Lung (tissue), 12 donors: Measurements from ENCODE around the gene ANKUB1. TPM values are rescaled to one million over a fixed set of nuclear protein-coding genes. Genes with fewer than 3 reads are reported as not detected.
A peak's percentile ranks its signal among the peaks of the same experiment; 100 is the strongest.

ENCODE experiments used
- ATAC-seq: fragments of 200-7000 bp; cut with Tn5 transposase; one replicate; pipeline ENCODE4 v1.9.1; 2020; ENCODE audit warnings: moderate number of reproducible peaks; ENCODE audit not compliant: insufficient read depth, low FRiP score
- DNase-seq, 3 donors: peaks; one replicate each; pipeline ENCODE4 v3.0.0-alpha.2; 2013 to 2017
- H3K27ac ChIP-seq, 2 donors: one replicate each; pipeline ENCODE4 v1.5.1; 2013; ENCODE audit warnings: mild to moderate bottlenecking in 2 of 2, moderate library complexity in 2 of 2, control low read depth in 1 of 2, inconsistent platforms in 1 of 2, low read depth in 1 of 2, low read length in 1 of 2
- H3K27me3 ChIP-seq, 3 donors: one replicate each; pipeline ENCODE4 v1.5.1; 2013; ENCODE audit warnings: low read length in 2 of 3; ENCODE audit not compliant: control insufficient read depth in 3 of 3, insufficient read depth in 3 of 3
- H3K36me3 ChIP-seq, 4 donors: one replicate each; pipeline ENCODE4 v1.5.1; 2013; ENCODE audit warnings: low read length in 4 of 4, mild to moderate bottlenecking in 1 of 4, moderate library complexity in 1 of 4; ENCODE audit not compliant: control insufficient read depth in 4 of 4, insufficient read depth in 4 of 4
- H3K4me1 ChIP-seq, 5 donors: one replicate each; pipeline ENCODE4 v1.5.1; 2013; ENCODE audit warnings: low read length in 5 of 5, mild to moderate bottlenecking in 2 of 5, moderate library complexity in 1 of 5; ENCODE audit not compliant: control insufficient read depth in 5 of 5, insufficient read depth in 5 of 5
- H3K4me3 ChIP-seq: one replicate; pipeline ENCODE4 v1.5.1; 2013; ENCODE audit warnings: mild to moderate bottlenecking, control low read depth, moderate library complexity
- H3K9ac ChIP-seq, 2 donors: one replicate each; pipeline ENCODE4 v1.5.1; 2013; ENCODE audit warnings: low read length in 2 of 2, control low read depth in 1 of 2; ENCODE audit not compliant: insufficient read depth in 1 of 2
- H3K9me3 ChIP-seq, 4 donors: one replicate each; pipeline ENCODE4 v1.5.1; 2013; ENCODE audit warnings: low read length in 3 of 4, mild to moderate bottlenecking in 1 of 4, moderate library complexity in 1 of 4; ENCODE audit not compliant: control insufficient read depth in 4 of 4, insufficient read depth in 3 of 4
- WGBS, 2 donors: extraction: QIAGEN DNeasy Blood & Tissue Kit; methylation state at CpG; one replicate each; pipeline ENCODE4 v1.1.7; 2013; 5-methylcytosine and 5-hydroxymethylcytosine counted together
- polyA plus RNA-seq, 2 donors: library from polyadenylated mRNA; stranded (reverse); fragments of 200-250 nt; gene quantifications; one replicate each; pipeline ENCODE4 v1.2.1, GENCODE V29; 2013
- total RNA-seq, 2 donors: library from RNA; depleted of rRNA in 1 of 2; stranded (reverse); fragments of >200 nt in 1 of 2; gene quantifications; one replicate each; pipeline ENCODE4 v1.2.1, GENCODE V29; 2014 to 2021
- TF ChIP-seq, protein P1 (sequence below): IDR thresholded peaks from 2 replicates; pipeline ENCODE4 v1.5.1; 2012; ENCODE audit warnings: mild to moderate bottlenecking; ENCODE audit errors: control extremely low read depth, extremely low read depth
- donor health status: control.
- donor health status: control.
- donor health status: Bipolar disorder and iron deficiency.
- donor health status: healthy.
- donor health status: DM: yes; HTN: yes; CAD: no.

ANKUB1 gene
- total and polyA plus RNA-seq, 4 donors = 1.3 to 6.7 (median 2.4) TPM

DNA sequence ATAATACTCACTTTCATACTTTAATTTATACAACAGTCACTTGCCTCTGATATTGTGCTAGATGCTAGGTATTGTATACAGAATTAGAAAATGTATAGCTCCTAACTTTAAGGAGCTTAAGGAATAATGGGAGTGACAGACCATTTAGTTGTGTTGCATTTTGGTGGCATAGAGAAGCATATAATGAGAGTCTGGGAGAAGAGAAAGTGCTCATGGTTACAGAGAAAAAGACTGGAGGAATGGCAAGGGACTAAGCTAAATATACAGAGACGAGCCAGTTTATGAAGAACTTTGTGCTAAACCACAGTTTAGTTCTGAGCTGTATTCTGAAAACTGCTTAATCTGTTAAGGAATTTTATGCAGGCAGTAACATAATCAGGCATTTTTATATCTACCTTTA, 27.1 kb upstream of the ANKUB1 start:
- TF ChIP-seq, protein P1, sequence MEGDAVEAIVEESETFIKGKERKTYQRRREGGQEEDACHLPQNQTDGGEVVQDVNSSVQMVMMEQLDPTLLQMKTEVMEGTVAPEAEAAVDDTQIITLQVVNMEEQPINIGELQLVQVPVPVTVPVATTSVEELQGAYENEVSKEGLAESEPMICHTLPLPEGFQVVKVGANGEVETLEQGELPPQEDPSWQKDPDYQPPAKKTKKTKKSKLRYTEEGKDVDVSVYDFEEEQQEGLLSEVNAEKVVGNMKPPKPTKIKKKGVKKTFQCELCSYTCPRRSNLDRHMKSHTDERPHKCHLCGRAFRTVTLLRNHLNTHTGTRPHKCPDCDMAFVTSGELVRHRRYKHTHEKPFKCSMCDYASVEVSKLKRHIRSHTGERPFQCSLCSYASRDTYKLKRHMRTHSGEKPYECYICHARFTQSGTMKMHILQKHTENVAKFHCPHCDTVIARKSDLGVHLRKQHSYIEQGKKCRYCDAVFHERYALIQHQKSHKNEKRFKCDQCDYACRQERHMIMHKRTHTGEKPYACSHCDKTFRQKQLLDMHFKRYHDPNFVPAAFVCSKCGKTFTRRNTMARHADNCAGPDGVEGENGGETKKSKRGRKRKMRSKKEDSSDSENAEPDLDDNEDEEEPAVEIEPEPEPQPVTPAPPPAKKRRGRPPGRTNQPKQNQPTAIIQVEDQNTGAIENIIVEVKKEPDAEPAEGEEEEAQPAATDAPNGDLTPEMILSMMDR = no peak
- Histone ChIP-seq H3K9ac (no peak overlapping the region), H3K36me3 (no peaks in the 10 kb centered on the region), H3K4me3 (no peak overlapping the region), H3K27me3 (no peaks in the 10 kb centered on the region), H3K27ac (no peak overlapping the region), H3K9me3 (no peaks in the 10 kb centered on the region), H3K4me1 (peaks cover 0 to 16% (median 10%) of the 10 kb centered on the region in 5 donors)
- 75 to 79% methylated on average over 1 of the region's 1 CpG for WGBS, 2 donors
- no peak for ATAC-seq
- DNase-seq = no peak

DNA sequence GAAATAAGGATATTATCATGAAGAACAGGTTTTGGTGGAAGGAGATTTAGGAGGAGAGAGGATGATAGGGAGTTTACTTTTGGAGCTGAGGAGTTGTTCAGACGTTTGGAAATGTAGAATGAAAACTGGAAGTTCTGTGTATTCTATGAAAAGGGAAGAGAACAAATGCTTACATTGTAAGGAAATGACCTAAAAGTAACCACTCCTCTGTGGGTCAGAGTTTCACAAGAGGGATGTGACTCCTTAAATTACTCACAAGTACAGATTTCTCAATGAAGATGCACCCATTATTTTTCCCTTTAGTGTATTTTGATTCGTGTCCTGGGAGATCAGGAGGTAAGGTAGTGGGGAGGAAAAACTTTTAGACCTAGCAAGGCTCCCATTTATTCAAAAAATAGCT, 24.6 kb upstream of the ANKUB1 start:
- TF ChIP-seq, protein P1 = no peak
- no peaks in the 10 kb centered on the region for H3K27me3 ChIP-seq
- no peaks in the 10 kb centered on the region for H3K9me3 ChIP-seq
- peaks cover 0 to 19% (median 14%) of the 10 kb centered on the region in 5 donors for H3K4me1 ChIP-seq
- no peak overlapping the region for H3K9ac ChIP-seq
- H3K36me3 ChIP-seq = no peaks in the 10 kb centered on the region
- WGBS, 2 donors = 16 to 33% methylated on average over 2 of the region's 2 CpGs
- ATAC-seq = no peak
- no peak overlapping the region for H3K4me3 ChIP-seq
- DNase-seq = peak in 1 of 3 donors; percentile 14
- H3K27ac ChIP-seq = no peak overlapping the region

DNA sequence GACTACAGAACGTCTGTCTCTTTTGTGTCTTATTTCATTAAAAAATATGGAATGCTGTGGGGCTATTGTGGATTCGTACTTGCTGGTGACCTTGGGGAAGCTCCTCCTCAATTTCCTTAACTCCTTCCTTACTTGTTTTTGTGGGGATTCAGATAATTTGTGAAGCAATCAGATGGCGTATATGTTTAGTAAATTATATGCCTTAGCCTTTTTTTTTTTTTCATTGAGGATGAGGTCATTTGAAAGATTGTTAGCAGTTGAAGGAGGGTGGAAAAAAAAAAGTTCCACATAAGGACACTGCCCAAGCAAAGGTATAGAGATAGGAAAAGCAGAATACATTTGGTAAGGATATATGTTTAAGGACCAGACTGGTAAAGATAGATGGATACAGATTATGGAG, 24.0 kb upstream of the ANKUB1 start:
- no peak overlapping the region for H3K4me3 ChIP-seq
- no peaks in the 10 kb centered on the region for H3K36me3 ChIP-seq
- no peaks in the 10 kb centered on the region for H3K27me3 ChIP-seq
- H3K9me3 ChIP-seq = no peaks in the 10 kb centered on the region
- no peak overlapping the region for H3K9ac ChIP-seq
- WGBS, 2 donors = 39 to 64% methylated on average over 3 of the region's 3 CpGs
- TF ChIP-seq, protein P1 = no peak
- no peak for ATAC-seq
- peaks cover 0 to 19% (median 14%) of the 10 kb centered on the region in 5 donors for H3K4me1 ChIP-seq
- peak overlapping the region in 1 of 2 donors; percentile 29 for H3K27ac ChIP-seq
- no peak for DNase-seq

DNA sequence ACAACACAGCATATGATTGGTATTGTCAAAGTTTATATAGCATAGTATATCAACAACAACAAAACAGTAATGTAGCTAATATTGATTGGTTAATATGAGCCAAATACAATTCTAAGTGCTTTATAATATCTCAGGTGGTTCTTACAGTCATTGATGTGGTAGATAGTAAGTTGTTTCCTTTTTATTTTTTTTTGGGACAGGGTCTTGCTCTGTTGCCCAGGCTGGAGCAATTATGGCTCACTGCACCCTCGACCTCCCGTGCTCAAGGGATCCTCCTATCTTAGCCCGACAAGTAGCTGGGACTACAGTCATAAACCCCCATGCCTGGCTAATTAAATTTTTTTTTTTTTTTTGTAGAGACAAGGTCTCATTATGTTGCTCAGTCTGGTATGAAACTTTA, 23.4 kb upstream of the ANKUB1 start:
- no peak for ATAC-seq
- Histone ChIP-seq H3K27ac (peak overlapping the region in 1 of 2 donors; percentile 29), H3K4me1 (peaks cover 0 to 19% (median 14%) of the 10 kb centered on the region in 5 donors)

More for the DNA sequence above, 23.4 kb upstream of the ANKUB1 start:
- Histone ChIP-seq H3K9ac (no peak overlapping the region), H3K27me3 (no peaks in the 10 kb centered on the region), H3K4me3 (no peak overlapping the region), H3K9me3 (no peaks in the 10 kb centered on the region), H3K36me3 (no peaks in the 10 kb centered on the region)
- TF ChIP-seq, protein P1 = no peak
- DNase-seq = no peak
- 88 to 95% methylated on average over 3 of the region's 3 CpGs for WGBS, 2 donors
